22Rv1 (cell line): ENCODE results near the gene MEIKIN.

Experiments
- H3K27ac ChIP-seq: fragments of 450-650 bp; 2 replicates; pipeline ENCODE4 v1.5.1; 2017
- ZFX ChIP-seq: fragments of 450-650 bp; IDR thresholded peaks from 2 replicates; pipeline ENCODE4 v1.6.1; 2017; ENCODE audit warnings: antibody characterized with exemption, borderline replicate concordance
- TF ChIP-seq, protein P1 (sequence below): fragments of 450-650 bp; IDR thresholded peaks from 2 replicates; pipeline ENCODE4 v1.5.1; 2017; ENCODE audit warnings: mild to moderate bottlenecking

Gene MEIKIN

DNA sequence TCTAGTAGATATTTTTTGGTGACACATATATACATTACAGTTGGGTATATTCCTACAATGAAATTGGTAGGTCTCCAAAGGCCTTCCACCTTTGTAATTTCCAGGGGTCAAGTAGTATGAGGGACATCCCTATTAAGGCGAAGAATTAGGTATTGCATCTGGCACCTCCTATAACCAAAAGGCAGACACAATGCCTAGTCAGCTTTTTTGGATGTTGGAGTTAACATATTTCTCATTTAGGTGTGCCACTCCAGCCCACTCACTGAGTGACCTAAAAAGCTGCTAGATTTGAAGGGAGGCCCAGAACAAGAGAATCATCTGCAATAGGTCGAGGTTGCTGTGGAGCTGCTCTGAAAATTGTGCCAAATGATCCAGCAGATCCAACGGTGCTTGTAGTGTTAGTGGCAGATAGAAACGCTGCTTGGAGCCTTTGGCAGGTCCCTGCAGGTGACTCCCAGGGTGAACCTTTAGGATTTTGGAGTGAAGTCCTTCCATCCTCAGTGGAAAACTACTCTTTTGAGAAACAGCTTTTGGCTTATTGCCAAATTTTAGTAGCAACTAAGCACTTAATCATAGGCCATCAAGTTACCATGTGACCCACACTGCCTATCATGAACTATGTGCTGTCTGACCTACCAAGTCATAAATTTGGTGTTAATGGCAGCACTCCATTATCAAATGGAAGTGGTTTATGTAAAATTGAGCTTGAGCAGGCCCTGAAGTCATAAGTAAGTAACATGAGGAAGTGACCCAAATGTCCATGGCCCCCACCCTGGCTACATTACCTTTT is 132.9 kb downstream of the MEIKIN start:
- no peak for TF ChIP-seq ZFX
- TF ChIP-seq, protein P1, sequence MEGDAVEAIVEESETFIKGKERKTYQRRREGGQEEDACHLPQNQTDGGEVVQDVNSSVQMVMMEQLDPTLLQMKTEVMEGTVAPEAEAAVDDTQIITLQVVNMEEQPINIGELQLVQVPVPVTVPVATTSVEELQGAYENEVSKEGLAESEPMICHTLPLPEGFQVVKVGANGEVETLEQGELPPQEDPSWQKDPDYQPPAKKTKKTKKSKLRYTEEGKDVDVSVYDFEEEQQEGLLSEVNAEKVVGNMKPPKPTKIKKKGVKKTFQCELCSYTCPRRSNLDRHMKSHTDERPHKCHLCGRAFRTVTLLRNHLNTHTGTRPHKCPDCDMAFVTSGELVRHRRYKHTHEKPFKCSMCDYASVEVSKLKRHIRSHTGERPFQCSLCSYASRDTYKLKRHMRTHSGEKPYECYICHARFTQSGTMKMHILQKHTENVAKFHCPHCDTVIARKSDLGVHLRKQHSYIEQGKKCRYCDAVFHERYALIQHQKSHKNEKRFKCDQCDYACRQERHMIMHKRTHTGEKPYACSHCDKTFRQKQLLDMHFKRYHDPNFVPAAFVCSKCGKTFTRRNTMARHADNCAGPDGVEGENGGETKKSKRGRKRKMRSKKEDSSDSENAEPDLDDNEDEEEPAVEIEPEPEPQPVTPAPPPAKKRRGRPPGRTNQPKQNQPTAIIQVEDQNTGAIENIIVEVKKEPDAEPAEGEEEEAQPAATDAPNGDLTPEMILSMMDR = no peak
- no peak overlapping the region for H3K27ac ChIP-seq

DNA sequence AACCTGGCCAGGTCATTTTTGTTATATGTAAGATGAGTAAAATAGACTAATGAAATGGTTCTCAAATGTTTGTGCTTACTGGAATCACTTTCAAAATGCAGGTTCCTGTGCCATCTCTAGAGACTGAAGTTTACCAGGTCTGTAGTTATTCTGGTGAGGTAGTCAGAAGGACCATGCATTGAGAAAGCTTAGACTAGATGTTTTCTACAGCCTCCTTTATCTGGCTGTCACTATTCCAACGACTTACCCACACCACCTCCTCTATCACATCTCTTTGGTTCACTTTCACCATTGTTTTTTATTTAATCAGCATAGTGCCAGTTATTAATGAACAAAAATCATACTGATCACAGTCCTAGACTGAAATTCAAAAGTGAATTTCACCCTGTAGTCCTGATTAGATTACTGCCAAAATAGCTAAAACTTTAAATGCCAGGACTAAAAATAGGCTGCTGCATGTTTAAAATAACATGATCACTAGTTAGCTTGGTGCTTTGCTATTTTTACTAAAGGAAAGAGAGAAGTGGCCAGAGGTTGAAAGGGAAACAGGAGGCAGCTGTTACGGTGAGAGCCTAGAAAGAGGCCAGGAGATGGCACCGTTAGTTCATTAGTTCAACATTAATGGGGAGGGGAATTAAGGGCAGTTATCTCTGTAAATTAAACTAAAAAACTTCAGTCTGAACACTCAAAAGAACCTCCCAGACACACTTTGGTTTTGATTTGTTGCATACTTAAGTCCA is 134.8 kb downstream of the MEIKIN start:
- H3K27ac ChIP-seq = no peak overlapping the region
- TF ChIP-seq, protein P1 = no peak; the same call in 1 of the 2 replicates
- no peak for TF ChIP-seq ZFX

DNA sequence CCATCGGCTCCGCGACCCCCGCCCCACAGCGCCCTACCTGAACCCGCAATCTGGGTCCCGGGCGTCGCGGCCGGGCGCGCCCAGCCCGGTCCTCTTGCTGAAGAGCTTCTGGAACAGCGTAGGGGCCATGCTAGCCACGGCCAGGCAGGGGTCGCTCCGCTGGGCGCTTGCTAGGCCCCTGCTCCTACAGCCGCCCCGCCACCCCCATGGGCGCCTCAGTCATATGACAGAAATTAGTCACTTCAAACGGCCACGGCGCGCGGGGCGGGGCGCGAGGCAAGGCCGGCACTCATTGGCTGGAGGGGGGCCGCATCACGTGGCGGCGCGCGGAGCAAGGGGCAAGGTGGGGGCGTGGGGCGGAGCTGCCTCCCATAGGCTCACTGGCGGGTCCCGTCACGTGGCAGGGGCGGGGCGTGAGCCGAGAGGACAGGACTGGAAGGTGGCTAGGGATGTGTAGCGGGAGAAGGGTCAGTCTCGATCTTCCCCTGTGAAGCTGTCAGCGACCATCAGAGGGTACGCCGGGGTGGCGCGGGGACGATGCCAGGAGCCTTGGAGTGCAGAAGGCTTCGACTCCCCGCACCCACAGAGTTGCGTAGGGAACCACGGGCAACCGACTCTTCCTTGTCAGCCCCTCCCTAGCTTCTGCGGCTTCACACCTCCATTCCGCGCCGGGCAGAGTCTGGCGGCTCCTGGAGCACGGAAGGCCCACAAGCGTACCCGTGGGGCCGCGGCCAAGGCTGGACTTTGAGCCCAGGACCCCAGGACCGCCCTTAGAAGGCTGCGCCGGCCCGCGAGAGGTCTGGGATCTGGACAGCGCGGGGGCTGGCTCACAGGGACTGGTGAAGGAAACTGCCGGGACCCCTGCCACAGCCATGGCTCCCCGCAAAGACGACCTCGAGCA is 148.4 kb downstream of the MEIKIN start, which contains the start of gene FNIP1:
Gene FNIP1 (minus strand): TSS at position 225 of the 901 bp plus-strand sequence. CDS start 96 bp downstream, at position 129.
- no peak for TF ChIP-seq ZFX
- TF ChIP-seq, protein P1 = no peak
- peak within 1 kb of the TSS; percentile 77 for H3K27ac ChIP-seq

DNA sequence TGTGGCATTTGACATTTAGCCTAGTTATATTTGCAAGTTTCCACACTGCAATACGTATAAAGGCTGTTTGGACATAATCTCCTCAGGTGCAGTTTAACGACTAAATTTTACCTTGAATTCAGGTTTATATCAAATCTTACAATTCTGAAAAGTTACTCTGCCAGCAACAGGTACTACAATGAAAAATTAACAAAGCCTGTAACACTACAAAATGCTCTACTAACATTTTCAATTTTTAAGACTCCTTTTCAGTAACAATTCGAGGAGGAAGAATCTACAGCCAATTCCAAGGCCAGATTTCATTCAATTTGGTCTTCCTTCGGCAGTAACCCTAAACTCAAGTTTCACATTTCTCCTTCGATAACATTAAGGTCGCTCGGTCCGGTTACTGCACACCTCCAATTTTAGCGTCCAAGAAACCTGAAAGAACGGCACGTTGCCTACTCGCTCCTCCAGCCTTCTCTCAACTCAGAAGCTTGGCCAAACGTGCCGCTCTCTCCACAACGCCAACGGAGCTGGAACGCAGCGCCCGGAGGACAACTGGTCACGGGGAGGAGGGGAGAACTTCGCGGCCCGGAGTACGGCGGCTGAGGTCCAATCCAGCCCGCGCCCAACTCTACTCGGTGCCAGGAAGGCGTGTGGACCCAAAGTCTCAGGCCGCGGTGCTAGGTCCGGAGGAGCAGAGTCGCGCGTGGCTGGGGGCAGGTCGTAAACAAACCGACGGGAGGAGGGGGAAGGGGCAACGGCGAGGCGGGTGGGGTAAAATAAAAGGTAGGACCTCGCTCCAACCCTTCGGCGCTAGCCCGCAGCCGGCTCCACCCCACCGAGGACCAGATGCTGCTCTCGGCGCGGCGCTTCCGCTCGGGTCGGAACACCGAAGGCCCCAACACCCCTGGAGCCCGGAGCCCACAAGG is 149.3 kb downstream of the MEIKIN start:
- peak overlapping the region; percentile 77 for H3K27ac ChIP-seq
- TF ChIP-seq ZFX = no peak
- TF ChIP-seq, protein P1 = no peak

DNA sequence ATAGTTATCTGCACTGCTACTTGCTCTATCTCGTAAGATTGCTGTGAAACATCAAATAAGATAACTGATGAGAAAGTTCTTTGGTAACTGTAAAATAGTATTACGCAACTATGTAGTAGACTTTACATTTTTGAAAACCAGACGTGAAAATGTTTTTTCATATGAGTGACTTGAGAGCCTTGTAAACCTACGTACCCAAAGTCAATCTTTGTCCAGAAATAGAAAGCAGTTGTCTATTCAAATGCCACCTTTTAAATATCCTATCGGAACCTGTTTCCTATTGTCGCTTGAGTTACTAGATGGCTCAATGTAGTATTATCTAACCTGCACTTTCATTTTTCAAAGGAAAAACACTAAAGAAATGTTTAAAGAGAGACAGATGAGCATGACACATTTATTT is 150.2 kb downstream of the MEIKIN start:
- H3K27ac ChIP-seq = no peak overlapping the region
- TF ChIP-seq, protein P1 = no peak
- no peak for TF ChIP-seq ZFX

DNA sequence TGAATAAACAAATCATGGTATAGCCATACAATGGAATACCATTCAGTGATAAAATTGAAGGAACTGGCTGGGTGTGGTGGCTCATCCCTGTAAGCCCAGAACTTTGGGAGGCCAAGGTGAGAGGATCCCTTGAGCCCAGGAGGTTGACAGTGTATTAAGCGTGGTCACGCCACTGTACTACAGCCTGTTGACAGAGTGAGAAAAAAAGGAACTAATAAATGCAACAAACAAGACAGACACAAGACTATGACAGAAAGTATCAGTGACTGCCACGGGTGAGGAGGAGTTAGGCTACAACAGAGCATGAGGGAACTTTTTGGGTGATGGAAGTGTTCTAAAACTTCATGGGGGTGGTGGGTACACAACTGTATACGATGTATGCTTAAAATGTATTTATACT is 150.9 kb downstream of the MEIKIN start:
- H3K27ac ChIP-seq = no peak overlapping the region

More for the DNA sequence above, 150.9 kb downstream of the MEIKIN start:
- no peak for TF ChIP-seq ZFX
